CD4-positive, alpha-beta T cell treated with Interleukin-21 for 1 hour (primary cell): ENCODE results near the gene TRMT44.
A peak's percentile ranks its signal among the peaks of the same experiment; 100 is the strongest.

ENCODE experiments used
- DNase-seq: peaks from one replicate; pipeline ENCODE4 v3.0.0-alpha.2; 2020

The TRMT44 gene

DNA sequence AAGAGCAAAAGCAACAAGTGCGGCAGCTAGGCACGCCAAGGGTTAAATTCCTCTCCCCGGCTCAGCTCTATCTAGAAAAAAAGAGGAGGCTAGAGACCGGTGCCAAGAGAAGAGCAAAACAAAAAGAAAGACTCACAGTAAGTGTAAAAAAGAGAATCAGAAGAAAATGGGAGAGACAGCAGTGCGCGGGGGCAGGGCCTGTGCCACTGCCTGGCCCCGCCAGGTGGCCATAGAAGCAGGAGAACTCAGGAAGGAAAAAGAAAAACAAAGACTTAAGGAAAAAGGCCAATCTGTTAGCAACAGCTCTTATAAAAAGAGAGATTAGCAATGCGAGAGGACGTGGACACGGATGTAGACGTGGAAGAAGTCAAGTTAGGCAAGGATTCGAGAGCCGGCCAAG lies 3.3 kb upstream of the TRMT44 start:
- DNase-seq = no peak

GRCh38 chr4:8438743-8439142 lies 1.8 kb upstream of the TRMT44 start:
- DNase-seq = no peak

DNA sequence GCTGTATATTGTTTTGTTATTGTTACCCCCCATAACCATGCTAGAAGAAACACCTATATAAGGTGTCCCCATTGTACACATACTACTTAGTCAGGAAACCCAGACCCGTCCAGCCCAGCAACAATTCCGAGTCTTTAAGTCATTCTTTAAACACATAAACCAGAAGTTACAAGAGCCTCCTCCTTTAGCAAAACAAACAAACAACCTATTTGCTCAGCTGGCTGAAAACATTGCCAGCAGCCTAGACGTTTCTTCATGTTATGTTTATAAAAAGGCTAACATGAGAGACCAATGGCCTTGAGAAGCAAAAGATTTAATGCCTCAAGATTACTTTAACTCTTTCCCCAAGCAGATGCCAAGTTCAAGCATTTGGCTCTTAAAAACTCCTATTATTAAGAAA lies 1.4 kb upstream of the TRMT44 start:
- no peak for DNase-seq

DNA sequence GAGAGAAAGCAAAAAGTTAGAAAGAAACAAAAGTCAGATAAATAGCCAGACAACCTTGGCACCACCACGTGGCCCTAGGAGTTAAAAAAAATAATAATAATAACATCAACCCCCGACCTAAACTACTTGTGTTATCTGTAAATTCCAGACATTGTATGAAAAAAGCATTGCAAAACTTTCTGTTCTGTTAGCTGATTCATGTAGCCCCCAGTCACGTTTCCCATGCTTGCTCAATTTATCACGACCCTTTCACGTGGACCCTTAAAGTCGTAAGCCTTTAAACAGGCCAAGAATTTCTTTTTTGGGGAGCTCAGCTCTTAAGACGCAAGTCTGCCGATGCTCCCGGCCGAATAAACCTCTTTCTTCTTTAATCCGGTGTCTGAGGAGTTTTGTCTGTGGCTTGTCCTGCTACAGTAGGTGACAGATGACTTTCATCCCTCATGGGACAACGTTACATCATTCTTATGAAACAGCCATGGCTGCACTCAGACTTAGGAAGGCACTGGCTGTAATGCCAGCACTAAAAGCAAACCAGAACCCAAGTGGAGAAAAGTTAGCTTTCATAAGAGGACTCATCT lies 574 bp upstream of the TRMT44 start:
- DNase-seq = no peak

DNA sequence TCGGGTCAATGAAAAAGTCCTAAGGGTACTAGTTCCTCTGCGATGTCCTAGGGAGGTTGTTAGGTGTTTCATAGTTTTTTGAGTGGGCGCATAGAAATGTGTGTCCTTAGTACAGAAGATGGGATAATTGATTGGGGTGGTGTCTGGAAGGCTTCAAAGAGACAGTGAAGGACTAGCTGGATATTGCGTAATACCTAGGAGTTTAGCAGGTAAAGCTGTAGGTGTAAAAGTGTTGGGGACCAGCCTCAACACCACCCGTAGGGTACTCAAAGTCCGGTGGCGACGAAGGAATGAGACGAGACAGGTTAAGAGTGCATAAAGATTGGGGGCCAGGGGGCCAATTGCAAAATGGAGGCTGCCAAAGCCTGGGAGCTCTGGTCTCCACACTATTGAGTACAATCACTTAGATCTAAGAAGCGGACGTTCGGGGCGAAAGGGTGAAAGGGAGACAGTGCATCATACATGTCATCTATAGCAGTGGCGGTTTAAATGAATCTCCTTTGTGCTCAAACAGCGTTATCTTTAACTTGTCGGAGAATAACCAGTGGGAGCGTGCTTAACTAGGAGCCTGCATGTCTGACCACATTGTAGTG lies 1.0 kb downstream of the TRMT44 start:
- DNase-seq = no peak

DNA sequence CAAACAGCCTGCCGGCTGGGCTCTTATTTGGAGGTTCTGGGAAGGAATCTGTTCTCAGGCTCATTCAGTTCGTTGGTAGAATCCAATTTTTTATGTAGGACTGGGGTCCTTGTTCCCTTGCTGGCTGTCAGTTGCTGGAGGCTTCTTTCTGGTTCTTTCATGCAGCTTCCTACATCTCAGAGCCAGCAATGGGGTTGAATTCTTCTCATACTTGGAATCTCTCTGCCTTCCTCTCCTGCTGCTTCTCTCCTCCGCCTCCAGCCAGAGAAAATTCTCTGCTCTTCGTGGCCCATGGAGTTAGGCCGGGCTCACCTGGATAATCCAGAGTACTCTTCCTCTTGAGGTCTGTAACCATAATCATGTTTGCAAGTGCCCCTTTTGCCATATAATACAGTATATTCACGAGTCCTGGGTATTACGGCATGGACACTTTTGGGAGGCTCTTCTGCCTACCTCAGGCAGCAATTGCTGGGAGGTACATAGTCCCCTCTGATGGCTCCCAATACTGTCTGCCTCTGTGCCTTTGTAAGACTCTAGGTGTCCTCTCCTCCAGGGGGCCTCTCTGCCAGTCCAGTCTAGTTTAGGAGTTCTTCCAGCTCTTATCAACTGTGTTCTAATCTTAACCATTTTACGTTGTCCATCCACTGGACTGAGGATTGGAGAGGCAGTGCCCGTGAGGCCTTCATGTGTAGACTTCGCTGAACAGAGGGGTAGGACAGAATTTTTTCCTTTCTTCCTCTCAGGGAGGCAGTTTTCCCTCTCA lies 2.2 kb downstream of the TRMT44 start:
- DNase-seq = no peak

DNA sequence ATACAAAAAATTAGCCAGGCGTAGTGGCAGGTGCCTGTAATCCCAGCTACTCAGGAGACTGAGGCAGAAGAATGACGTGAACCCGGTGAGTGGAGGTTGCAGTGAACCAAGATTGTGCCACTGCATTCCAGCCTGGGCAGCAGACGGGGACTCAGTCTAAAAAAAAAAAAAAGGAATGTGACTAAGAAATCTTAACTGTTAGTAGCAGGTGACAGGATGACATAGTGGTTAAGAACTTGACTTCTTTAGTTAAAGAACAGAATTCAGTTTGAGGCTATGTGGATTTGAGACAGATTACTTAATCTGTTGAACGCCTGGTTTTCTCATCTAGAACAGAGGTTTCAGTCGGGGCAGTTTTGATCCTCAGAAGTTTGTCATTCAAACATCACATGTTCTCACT lies 3.2 kb downstream of the TRMT44 start:
- no peak for DNase-seq

DNA sequence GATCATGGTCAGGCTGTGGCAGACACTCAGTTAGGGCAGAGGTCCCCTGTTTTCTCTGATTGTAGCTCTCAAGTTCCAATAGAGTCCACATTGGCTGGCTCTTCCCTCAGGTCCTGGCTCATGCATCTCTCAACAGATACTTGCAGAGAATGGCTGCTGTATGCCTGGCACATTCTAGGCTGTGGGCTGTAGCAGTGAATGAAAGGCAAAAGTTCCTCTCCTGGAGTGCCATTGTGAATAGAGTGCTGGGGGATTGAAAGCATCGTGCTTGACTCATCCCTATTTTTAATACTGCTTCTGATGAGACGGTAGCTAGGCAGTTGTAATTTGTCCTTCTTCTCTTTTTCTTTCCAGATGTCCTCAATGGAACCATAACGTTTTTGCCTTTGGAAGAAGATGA lies 5.5 kb downstream of the TRMT44 start:
- no peak for DNase-seq

DNA sequence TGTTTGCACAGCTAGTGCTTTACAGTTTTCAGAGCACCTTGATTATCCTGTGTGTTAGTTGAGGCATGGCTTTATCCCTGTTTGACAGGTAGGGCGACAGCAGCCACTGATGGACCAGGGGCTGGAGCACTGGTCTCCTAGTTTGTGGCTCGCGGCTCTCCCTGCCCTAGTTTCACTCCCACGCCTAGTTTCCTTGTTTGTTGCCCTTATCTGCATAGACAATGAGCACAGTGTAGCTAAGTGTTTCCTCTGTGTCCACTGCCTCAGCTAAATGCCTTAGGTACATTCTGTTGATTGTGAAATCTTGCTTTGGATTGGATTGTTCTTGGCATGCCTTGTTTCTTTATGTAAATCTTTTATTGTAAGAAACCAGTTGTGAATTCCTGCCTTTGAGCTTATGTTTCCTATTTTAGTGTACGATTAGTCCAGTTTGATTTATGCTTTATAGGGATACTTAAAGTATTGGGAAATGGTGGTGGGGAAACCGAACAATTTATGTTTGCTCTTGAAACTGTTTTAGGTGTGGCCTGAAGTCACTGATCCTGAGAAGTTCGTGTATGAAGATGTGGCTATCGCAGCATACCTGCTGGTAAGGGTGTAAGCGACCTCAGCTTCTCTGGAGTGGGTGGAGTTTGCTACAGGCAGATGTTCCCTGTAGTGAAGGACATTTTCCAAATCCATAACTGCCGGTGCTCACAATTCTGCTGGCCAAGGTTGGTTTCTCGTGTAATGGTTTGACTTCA lies 11.0 kb downstream of the TRMT44 start:
- no peak for DNase-seq

GRCh38 chr4:8453957-8454356 lies 13.4 kb downstream of the TRMT44 start:
- no peak for DNase-seq

- no peak for DNase-seq
Measured at GRCh38 chr4:8457646-8458252, 17.2 kb downstream of the TRMT44 start.

DNA sequence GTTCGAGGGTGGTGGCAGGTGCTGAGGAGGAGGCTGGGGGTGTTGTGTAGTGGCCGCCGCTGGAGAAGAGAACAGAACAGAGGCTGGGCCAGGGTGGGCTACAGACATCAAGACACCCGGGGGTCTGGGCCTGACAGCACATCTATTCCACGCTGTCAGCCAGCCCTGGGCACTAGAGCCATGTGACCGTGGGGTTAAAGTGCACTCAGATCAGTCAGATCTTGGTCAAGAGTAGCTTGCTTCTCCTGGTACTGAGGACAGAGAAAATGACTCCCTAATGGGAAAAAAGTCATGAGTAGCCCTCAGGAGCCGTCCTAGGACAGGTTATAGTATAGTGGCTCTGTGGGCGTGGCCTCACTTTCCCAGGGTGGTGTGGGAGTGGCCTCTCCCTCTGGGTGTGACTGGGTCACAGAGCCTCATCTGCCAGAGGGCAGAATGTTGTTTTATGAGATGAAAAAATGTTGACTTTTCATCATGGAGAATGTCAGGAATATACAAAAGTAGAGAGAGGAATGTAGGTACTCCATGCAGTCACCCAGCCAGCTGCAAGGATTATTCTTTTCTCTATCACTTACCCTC lies 19.4 kb downstream of the TRMT44 start:
- no peak for DNase-seq

GRCh38 chr4:8461086-8461485 lies 20.5 kb downstream of the TRMT44 start:
- DNase-seq = no peak

DNA sequence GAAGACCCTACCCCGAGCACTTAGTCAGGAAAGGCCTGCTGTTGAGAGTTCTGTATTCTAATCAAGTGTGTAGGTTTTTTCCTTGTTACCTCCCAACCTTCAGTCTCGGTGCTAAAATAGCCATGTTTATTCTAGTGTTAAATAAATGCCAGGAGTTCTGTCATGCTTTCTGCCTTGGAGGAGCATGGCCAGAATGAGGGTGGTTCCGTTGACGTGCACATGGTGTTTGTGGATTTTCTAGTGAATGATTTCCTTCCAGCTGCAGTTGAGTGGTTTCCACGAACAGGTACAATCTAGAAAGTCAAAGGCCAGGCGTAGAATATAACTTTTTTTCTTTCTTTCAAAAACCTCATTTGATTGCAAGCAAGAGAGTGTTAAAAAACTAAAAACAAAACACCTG lies 21.0 kb downstream of the TRMT44 start:
- no peak for DNase-seq

GRCh38 chr4:8463811-8464210 lies 23.2 kb downstream of the TRMT44 start:
- no peak for DNase-seq

- no peak for DNase-seq
Measured at GRCh38 chr4:8464381-8464780, 23.8 kb downstream of the TRMT44 start.

GRCh38 chr4:8465615-8466611 lies 25.3 kb downstream of the TRMT44 start:
- no peak for DNase-seq

GRCh38 chr4:8467016-8467415 lies 26.4 kb downstream of the TRMT44 start:
- DNase-seq = no peak

- DNase-seq = peak; percentile 42
Measured at GRCh38 chr4:8468746-8469535, 28.4 kb downstream of the TRMT44 start.

DNA sequence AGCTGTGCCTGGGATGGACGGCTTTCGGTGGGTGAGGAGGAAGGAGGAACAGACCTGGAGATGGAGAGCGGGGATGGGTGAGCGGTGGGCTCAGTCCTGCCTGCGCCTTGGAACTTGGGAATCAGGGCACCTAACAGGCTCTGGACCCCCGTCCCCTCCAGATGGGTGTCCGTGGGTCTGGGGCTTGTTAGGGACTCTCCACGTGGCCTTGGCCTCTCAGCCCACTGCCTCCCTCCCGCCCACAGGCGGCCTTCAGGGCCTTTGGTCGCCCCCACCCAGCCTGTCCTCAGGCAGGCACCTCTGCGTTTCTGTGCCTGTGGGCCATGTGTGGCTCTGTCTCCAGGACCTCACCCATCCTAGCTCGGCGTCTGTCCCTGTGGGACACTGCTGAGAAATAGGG lies 29.0 kb downstream of the TRMT44 start:
- DNase-seq = no peak
